HG02798 (cell line): ENCODE measurements around the gene OR10G4.
"Not testable (repeated sequence)": the region's sequence is repeated elsewhere in the genome, so short reads cannot be mapped to it uniquely, and the experiment has no call there.

Source experiments
- ATAC-seq: cut with Tn5 transposase; IDR thresholded peaks from one replicate; pipeline ENCODE4 v1.9.1; 2021; ENCODE audit warnings: mild to moderate bottlenecking; ENCODE audit not compliant: unreplicated experiment, poor library complexity

The OR10G4 gene

GRCh38 chr11:124012697-124013096 lies at the start of gene OR10G4:
TSS of gene OR10G4 (plus strand) at chr11:124012997. CDS start at chr11:124015575, 2,578 bp downstream.
- no peak for ATAC-seq

- ATAC-seq = no peak
These were observed 39.0 kb upstream of the OR10G4 start for GRCh38 chr11:123973816-123974215.

GRCh38 chr11:123976770-123977560 lies 35.8 kb upstream of the OR10G4 start:
- ATAC-seq = no peak

- ATAC-seq = no peak
These were observed 35.0 kb upstream of the OR10G4 start, which contains the start of gene OR10S1 for GRCh38 chr11:123977731-123978347. TSS of gene OR10S1 (minus strand) at chr11:123977781. CDS start at chr11:123977664, 117 bp downstream.

GRCh38 chr11:123979311-123979710 lies 33.5 kb upstream of the OR10G4 start:
- ATAC-seq = no peak

GRCh38 chr11:123995119-123995518 lies 17.7 kb upstream of the OR10G4 start, which contains the start of gene OR10G6:
TSS of gene OR10G6 (minus strand) at chr11:123995161. CDS start at chr11:123995161, 0 bp downstream.
- ATAC-seq = no peak

- not testable (repeated sequence) for ATAC-seq
These were observed 3.0 kb downstream of the OR10G4 start for GRCh38 chr11:124015837-124016236.

- ATAC-seq = no peak
These were observed 13.7 kb downstream of the OR10G4 start, which contains the start of gene OR10G8 for GRCh38 chr11:124026498-124026897. TSS of gene OR10G8 (plus strand) at chr11:124026798. CDS start at chr11:124029623, 2,825 bp downstream.

- no peak for ATAC-seq
These were observed 23.9 kb downstream of the OR10G4 start for GRCh38 chr11:124036666-124037065.

GRCh38 chr11:124039557-124039956 lies 26.8 kb downstream of the OR10G4 start:
- ATAC-seq = no peak

GRCh38 chr11:124041254-124041653 lies 28.5 kb downstream of the OR10G4 start, which contains the start of gene OR10G7:
TSS of gene OR10G7 (minus strand) at chr11:124041325. CDS start at chr11:124039001, 2,324 bp downstream.
- no peak for ATAC-seq

GRCh38 chr11:124043420-124043819 lies 30.6 kb downstream of the OR10G4 start:
- no peak for ATAC-seq

- ATAC-seq = no peak
These were observed 38.0 kb downstream of the OR10G4 start for GRCh38 chr11:124050748-124051147.

- ATAC-seq = no peak
These were observed 40.2 kb downstream of the OR10G4 start for GRCh38 chr11:124052966-124053365.
